H1 (cell line): ENCODE measurements around the gene ATP2C1.

Experiments used
- BRCA1 ChIP-seq: IDR thresholded peaks from 2 replicates; pipeline ENCODE4 v1.6.1; 2012; ENCODE audit warnings: low read depth, low read length, improper control_type of control experiment
- CREB1 ChIP-seq: IDR thresholded peaks from 2 replicates; pipeline ENCODE4 v1.6.1; 2012; ENCODE audit warnings: inconsistent platforms
- MAFK ChIP-seq: IDR thresholded peaks from 2 replicates; pipeline ENCODE4 v1.6.1; 2012; ENCODE audit warnings: low read depth, mild to moderate bottlenecking, improper control_type of control experiment, low read length

- TF ChIP-seq MAFK = no peak
- no peak for TF ChIP-seq CREB1
- TF ChIP-seq BRCA1 = no peak
Observed at GRCh38 chr3:130851277-130851676, 42.6 kb upstream of the ATP2C1 start.
